GM23338 (cell line): ENCODE data around the gene MAP7D3. TPM values are rescaled to one million over a fixed set of nuclear protein-coding genes. Genes with fewer than 3 reads are reported as not detected.

ENCODE experiments used
- ATAC-seq: fragments of 200-7000 bp; cut with Tn5 transposase; 3 replicates; pipeline ENCODE4 v1.9.1; 2020
- DNase-seq: peaks from one replicate; pipeline ENCODE4 v3.0.0-alpha.2; 2015; ENCODE audit warnings: low spot score
- H2AFZ ChIP-seq: fragments of 200-600 bp; sonication (generic); 2 replicates; pipeline ENCODE4 v1.8.0; 2016; ENCODE audit warnings: antibody characterized with exemption, mild to moderate bottlenecking, moderate library complexity
- H3F3A ChIP-seq: fragments of 200-600 bp; sonication (generic); replicated peaks from 2 replicates; pipeline ENCODE4 v1.8.0; 2017; ENCODE audit warnings: antibody characterized with exemption, mixed run types, low read depth
- H3K27ac ChIP-seq: fragments of 200-600 bp; sonication (generic); 2 replicates; pipeline ENCODE4 v1.6.1; 2016; ENCODE audit warnings: low read depth
- H3K27me3 ChIP-seq: fragments of 200-600 bp; sonication (generic); 2 replicates; pipeline ENCODE4 v1.8.0; 2016; ENCODE audit warnings: mild to moderate bottlenecking, mixed run types, moderate library complexity; ENCODE audit not compliant: insufficient read depth
- H3K36me3 ChIP-seq: fragments of 200-600 bp; sonication (generic); 2 replicates; pipeline ENCODE4 v1.8.0; 2016; ENCODE audit warnings: mild to moderate bottlenecking; ENCODE audit not compliant: insufficient read depth
- H3K4me1 ChIP-seq: fragments of 200-600 bp; sonication (generic); 2 replicates; pipeline ENCODE4 v1.8.0; 2016; ENCODE audit warnings: mild to moderate bottlenecking, moderate library complexity; ENCODE audit not compliant: insufficient read depth
- H3K4me2 ChIP-seq: fragments of 200-600 bp; sonication (generic); 2 replicates; pipeline ENCODE4 v1.7.1; 2017; ENCODE audit warnings: mixed run types
- H3K4me3 ChIP-seq: fragments of 200-600 bp; sonication (generic); 2 replicates; pipeline ENCODE4 v1.6.1; 2016; ENCODE audit warnings: mixed run types
- H3K79me2 ChIP-seq: fragments of 200-600 bp; sonication (generic); replicated peaks from 2 replicates; pipeline ENCODE4 v1.8.0; 2017; ENCODE audit warnings: mild to moderate bottlenecking; ENCODE audit not compliant: insufficient read depth
- H3K9me2 ChIP-seq: fragments of 200-600 bp; sonication (generic); 2 replicates; pipeline ENCODE4 v1.8.0; 2017; ENCODE audit not compliant: insufficient read depth
- H4K20me1 ChIP-seq: fragments of 200-600 bp; sonication (generic); replicated peaks from 2 replicates; pipeline ENCODE4 v1.8.0; 2017; ENCODE audit warnings: mild to moderate bottlenecking; ENCODE audit not compliant: insufficient read depth
- H3K27ac Mint-ChIP-seq: 2 replicates; pipeline ENCODE4 v1.8.0; 2020; ENCODE audit warnings: inconsistent platforms, mild to moderate bottlenecking, moderate library complexity, mixed read lengths
- H3K27me3 Mint-ChIP-seq: 3 replicates; pipeline ENCODE4 v1.8.0; 2022; ENCODE audit warnings: low read depth, mild to moderate bottlenecking, moderate library complexity, mixed read lengths, inconsistent platforms; ENCODE audit not compliant: insufficient read depth, poor library complexity
- H3K36me3 Mint-ChIP-seq: 3 replicates; pipeline ENCODE4 v1.8.0; 2021; ENCODE audit warnings: low read depth, mild to moderate bottlenecking, inconsistent platforms, moderate library complexity, mixed read lengths
- H3K4me1 Mint-ChIP-seq: 3 replicates; pipeline ENCODE4 v1.8.0; 2020; ENCODE audit warnings: mild to moderate bottlenecking, inconsistent platforms, mixed read lengths
- H3K4me3 Mint-ChIP-seq: 3 replicates; pipeline ENCODE4 v1.8.0; 2021; ENCODE audit warnings: moderate library complexity, mild to moderate bottlenecking, inconsistent platforms, mixed read lengths
- H3K9me3 Mint-ChIP-seq: 3 replicates; pipeline ENCODE4 v1.8.0; 2020; ENCODE audit warnings: moderate library complexity, mild to moderate bottlenecking, inconsistent platforms, mixed read lengths
- CREB1 ChIP-seq: fragments of 250-450 bp; sonication (Bioruptor Pico); IDR thresholded peaks from 2 replicates; pipeline ENCODE4 v1.5.0; 2020; ENCODE audit warnings: low read depth, mild to moderate bottlenecking, moderate library complexity
- EZH2phosphoT487 ChIP-seq: fragments of 200-600 bp; sonication (generic); IDR thresholded peaks from one replicate; pipeline ENCODE4 v1.8.1; 2018; ENCODE audit warnings: antibody characterized with exemption; ENCODE audit not compliant: unreplicated experiment
- JUNB ChIP-seq: IDR thresholded peaks from one replicate; pipeline ENCODE4 v1.6.1; 2016; ENCODE audit warnings: antibody characterized with exemption; ENCODE audit not compliant: unreplicated experiment
- NANOG ChIP-seq: IDR thresholded peaks from 2 replicates; pipeline ENCODE4 v1.6.1; 2016; ENCODE audit warnings: antibody characterized with exemption, borderline replicate concordance
- POLR2AphosphoS5 ChIP-seq: IDR thresholded peaks from 2 replicates; pipeline ENCODE4 v1.6.1; 2016; ENCODE audit warnings: antibody characterized with exemption, low read depth
- STAT1 ChIP-seq: IDR thresholded peaks from one replicate; pipeline ENCODE4 v1.6.1; 2016; ENCODE audit warnings: antibody characterized with exemption; ENCODE audit not compliant: unreplicated experiment
- ZNF114 ChIP-seq: fragments of 250-450 bp; sonication (Bioruptor Pico); IDR thresholded peaks from 2 replicates; pipeline ENCODE4 v1.5.0; 2020; ENCODE audit warnings: mild to moderate bottlenecking, moderate library complexity
- ZNF331 ChIP-seq: fragments of 250-450 bp; sonication (Bioruptor Pico); IDR thresholded peaks from 2 replicates; pipeline ENCODE4 v1.5.0; 2020; ENCODE audit warnings: low read depth, mild to moderate bottlenecking, moderate library complexity
- polyA plus RNA-seq: library from polyadenylated mRNA; unstranded; fragments of >200 nt; fragmentation: Nextera tagmentation; extraction: Ambion mirVana; gene quantifications from 2 replicates; pipeline ENCODE4 v1.2.1, GENCODE V29; 2016
- total RNA-seq: library from RNA; depleted of rRNA; stranded (reverse); fragments of >200 nt; shearing (Covaris generic); gene quantifications from 2 replicates; pipeline ENCODE4 v1.2.3, GENCODE V29; 2014
- TF ChIP-seq, protein P1 (sequence below), 2 experiments: fragments of 200-600 bp in 1 of 2; sonication (generic) in 1 of 2; conservative IDR thresholded peaks; 2 replicates each; pipeline versions ENCODE4 v1.5.1 to v1.6.1; 2016 to 2017; ENCODE audit warnings: antibody characterized with exemption in 2 of 2, low read depth in 2 of 2, mild to moderate bottlenecking in 2 of 2, moderate library complexity in 1 of 2
- TF ChIP-seq, protein P2 (sequence below): IDR thresholded peaks from one replicate; pipeline ENCODE4 v1.6.1; 2018; ENCODE audit warnings: antibody characterized with exemption; ENCODE audit not compliant: unreplicated experiment
- TF ChIP-seq, protein P3 (sequence below): IDR thresholded peaks from 2 replicates; pipeline ENCODE4 v1.6.1; 2016; ENCODE audit warnings: antibody characterized with exemption

MAP7D3 gene
- total and polyA plus RNA-seq, 2 experiments from 2014 or later, result 14.5 to 33.4 TPM

DNA sequence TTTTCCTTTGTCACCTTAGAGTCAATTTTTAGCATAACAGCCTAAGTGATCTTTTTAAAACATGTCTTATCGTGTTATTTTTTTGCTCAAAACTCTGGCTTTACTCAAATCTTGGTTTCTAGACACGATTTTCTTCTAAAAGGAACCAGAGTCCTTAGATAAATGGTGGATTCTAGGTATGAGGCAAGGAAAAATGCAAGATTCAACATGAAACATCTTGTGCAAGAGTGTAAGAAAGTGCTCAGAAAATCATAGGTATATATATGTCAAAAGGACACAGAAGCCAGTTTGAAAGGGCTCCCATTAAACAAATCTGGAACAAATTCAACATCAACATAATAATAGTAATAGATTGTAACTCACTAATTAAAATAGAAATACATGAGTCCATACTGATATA, 41.5 kb upstream of the MAP7D3 start:
- H3K36me3 ChIP-seq, result no peaks in the 10 kb centered on the region
- no peaks in the 10 kb centered on the region for H3K27me3 Mint-ChIP-seq
- no peak overlapping the region for H3K27ac Mint-ChIP-seq
- no peak overlapping the region for H2AFZ ChIP-seq
- DNase-seq, result no peak
- no peaks in the 10 kb centered on the region for H3F3A ChIP-seq
- H3K4me3 ChIP-seq, result no peak overlapping the region
- H3K4me2 ChIP-seq, result no peak overlapping the region
- no peaks in the 10 kb centered on the region for H3K27me3 ChIP-seq
- H3K4me1 Mint-ChIP-seq, result no peaks in the 10 kb centered on the region; the same call in 2 of the 3 replicates
- H3K36me3 Mint-ChIP-seq, result no peaks in the 10 kb centered on the region
- no peaks in the 10 kb centered on the region for H4K20me1 ChIP-seq
- no peak overlapping the region for H3K4me3 Mint-ChIP-seq
- H3K9me3 Mint-ChIP-seq, result no peaks in the 10 kb centered on the region
- H3K4me1 ChIP-seq, result no peaks in the 10 kb centered on the region
- no peak overlapping the region for H3K27ac ChIP-seq
- no peaks in the 10 kb centered on the region for H3K9me2 ChIP-seq
- no peak for ATAC-seq
- H3K79me2 ChIP-seq, result no peaks in the 10 kb centered on the region
- no peak for TF ChIP-seq JUNB
- TF ChIP-seq, protein P1, sequence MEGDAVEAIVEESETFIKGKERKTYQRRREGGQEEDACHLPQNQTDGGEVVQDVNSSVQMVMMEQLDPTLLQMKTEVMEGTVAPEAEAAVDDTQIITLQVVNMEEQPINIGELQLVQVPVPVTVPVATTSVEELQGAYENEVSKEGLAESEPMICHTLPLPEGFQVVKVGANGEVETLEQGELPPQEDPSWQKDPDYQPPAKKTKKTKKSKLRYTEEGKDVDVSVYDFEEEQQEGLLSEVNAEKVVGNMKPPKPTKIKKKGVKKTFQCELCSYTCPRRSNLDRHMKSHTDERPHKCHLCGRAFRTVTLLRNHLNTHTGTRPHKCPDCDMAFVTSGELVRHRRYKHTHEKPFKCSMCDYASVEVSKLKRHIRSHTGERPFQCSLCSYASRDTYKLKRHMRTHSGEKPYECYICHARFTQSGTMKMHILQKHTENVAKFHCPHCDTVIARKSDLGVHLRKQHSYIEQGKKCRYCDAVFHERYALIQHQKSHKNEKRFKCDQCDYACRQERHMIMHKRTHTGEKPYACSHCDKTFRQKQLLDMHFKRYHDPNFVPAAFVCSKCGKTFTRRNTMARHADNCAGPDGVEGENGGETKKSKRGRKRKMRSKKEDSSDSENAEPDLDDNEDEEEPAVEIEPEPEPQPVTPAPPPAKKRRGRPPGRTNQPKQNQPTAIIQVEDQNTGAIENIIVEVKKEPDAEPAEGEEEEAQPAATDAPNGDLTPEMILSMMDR (conservative IDR thresholded peaks at IDR 0.05; ENCODE audit: low read depth in 2 of 2), result no peak
- TF ChIP-seq POLR2AphosphoS5, result no peak
- no peak for TF ChIP-seq CREB1
- TF ChIP-seq ZNF331, result no peak
- TF ChIP-seq, protein P2, sequence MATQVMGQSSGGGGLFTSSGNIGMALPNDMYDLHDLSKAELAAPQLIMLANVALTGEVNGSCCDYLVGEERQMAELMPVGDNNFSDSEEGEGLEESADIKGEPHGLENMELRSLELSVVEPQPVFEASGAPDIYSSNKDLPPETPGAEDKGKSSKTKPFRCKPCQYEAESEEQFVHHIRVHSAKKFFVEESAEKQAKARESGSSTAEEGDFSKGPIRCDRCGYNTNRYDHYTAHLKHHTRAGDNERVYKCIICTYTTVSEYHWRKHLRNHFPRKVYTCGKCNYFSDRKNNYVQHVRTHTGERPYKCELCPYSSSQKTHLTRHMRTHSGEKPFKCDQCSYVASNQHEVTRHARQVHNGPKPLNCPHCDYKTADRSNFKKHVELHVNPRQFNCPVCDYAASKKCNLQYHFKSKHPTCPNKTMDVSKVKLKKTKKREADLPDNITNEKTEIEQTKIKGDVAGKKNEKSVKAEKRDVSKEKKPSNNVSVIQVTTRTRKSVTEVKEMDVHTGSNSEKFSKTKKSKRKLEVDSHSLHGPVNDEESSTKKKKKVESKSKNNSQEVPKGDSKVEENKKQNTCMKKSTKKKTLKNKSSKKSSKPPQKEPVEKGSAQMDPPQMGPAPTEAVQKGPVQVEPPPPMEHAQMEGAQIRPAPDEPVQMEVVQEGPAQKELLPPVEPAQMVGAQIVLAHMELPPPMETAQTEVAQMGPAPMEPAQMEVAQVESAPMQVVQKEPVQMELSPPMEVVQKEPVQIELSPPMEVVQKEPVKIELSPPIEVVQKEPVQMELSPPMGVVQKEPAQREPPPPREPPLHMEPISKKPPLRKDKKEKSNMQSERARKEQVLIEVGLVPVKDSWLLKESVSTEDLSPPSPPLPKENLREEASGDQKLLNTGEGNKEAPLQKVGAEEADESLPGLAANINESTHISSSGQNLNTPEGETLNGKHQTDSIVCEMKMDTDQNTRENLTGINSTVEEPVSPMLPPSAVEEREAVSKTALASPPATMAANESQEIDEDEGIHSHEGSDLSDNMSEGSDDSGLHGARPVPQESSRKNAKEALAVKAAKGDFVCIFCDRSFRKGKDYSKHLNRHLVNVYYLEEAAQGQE, result no peak
- no peak for TF ChIP-seq EZH2phosphoT487
- no peak for TF ChIP-seq NANOG
- no peak for TF ChIP-seq STAT1
- no peak for TF ChIP-seq ZNF114

DNA sequence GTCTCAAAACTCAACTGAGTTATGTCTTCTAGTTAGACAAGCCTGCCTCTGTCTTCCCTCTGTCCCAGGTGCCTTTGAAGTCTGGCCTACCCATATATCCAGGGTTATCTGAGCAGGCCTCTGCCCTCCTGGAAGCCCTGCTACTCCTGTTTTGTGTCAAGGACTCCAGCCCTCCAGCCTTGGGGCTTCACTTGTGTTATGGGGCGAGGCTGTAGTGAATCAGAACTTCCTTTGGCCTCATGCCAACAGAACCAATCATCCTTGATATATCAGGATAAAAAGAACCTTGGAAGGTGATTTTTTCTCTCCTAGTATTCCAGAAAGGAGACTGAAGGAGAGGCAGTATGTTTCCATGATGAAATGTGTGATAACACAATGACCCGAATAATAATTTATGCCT, 40.6 kb upstream of the MAP7D3 start:
- no peaks in the 10 kb centered on the region for H3K27me3 Mint-ChIP-seq
- no peaks in the 10 kb centered on the region for H3K79me2 ChIP-seq
- no peak overlapping the region for H2AFZ ChIP-seq
- no peaks in the 10 kb centered on the region for H3K4me1 ChIP-seq
- H3K4me3 ChIP-seq, result no peak overlapping the region
- no peaks in the 10 kb centered on the region for H3K27me3 ChIP-seq
- H4K20me1 ChIP-seq, result no peaks in the 10 kb centered on the region
- ATAC-seq (no peak), DNase-seq (no peak)
- no peaks in the 10 kb centered on the region for H3F3A ChIP-seq
- H3K4me3 Mint-ChIP-seq, result no peak overlapping the region
- no peaks in the 10 kb centered on the region for H3K9me2 ChIP-seq
- no peak overlapping the region for H3K27ac ChIP-seq
- H3K27ac Mint-ChIP-seq, result no peak overlapping the region
- no peaks in the 10 kb centered on the region for H3K9me3 Mint-ChIP-seq
- H3K36me3 Mint-ChIP-seq, result no peaks in the 10 kb centered on the region
- H3K36me3 ChIP-seq, result no peaks in the 10 kb centered on the region
- H3K4me1 Mint-ChIP-seq, result no peaks in the 10 kb centered on the region; the same call in 2 of the 3 replicates
- no peak overlapping the region for H3K4me2 ChIP-seq
- no peak for TF ChIP-seq EZH2phosphoT487
- TF ChIP-seq JUNB, result no peak
- no peak for TF ChIP-seq CREB1
- TF ChIP-seq STAT1, result no peak
- TF ChIP-seq POLR2AphosphoS5, result no peak
- TF ChIP-seq, protein P3, sequence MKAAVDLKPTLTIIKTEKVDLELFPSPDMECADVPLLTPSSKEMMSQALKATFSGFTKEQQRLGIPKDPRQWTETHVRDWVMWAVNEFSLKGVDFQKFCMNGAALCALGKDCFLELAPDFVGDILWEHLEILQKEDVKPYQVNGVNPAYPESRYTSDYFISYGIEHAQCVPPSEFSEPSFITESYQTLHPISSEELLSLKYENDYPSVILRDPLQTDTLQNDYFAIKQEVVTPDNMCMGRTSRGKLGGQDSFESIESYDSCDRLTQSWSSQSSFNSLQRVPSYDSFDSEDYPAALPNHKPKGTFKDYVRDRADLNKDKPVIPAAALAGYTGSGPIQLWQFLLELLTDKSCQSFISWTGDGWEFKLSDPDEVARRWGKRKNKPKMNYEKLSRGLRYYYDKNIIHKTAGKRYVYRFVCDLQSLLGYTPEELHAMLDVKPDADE, result no peak
- TF ChIP-seq, protein P1 (conservative IDR thresholded peaks at IDR 0.05; ENCODE audit: low read depth in 2 of 2), result no peak
- no peak for TF ChIP-seq ZNF331
- TF ChIP-seq, protein P2, result no peak
